ENCODE measurements around the gene FOXI2. TPM values are rescaled to one million over a fixed set of nuclear protein-coding genes. Genes with fewer than 3 reads are reported as not detected.

FOXI2 gene
- total RNA-seq: not detected
- long read RNA-seq: 0 reads

DNA sequence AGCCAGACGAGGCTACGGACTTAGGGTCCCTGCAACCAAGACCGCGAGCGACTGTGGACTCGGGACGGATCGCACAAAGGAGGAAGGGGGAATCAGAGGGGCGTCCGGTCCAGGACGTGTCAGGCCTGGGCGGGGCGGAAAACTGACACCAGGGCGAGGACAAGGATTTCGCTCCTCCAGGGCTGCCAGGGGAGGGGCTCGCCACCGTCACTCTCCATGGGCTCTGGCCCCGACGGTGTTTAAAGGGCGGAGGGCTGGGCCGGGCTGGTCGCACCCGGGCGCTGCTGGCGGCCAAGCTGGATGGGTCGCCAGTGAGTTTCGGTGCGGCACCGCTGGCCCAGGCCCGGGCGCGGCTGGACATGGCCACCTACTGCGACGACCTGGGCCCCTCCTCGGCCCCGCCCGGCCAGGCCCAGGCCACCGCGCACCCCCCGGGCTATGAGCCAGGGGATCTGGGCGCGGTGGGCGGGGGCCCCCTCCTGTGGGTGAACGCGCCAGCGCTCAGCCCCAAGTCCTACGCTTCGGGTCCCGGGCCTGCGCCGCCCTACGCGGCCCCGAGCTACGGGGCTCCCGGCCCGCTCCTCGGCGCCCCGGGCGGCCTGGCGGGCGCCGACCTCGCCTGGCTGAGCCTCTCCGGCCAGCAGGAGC lies at the start of gene FOXI2:
TSS of gene FOXI2 (plus strand) at position 271 of the 648 bp plus-strand sequence. CDS start at position 360, 89 bp downstream.
- DNase-seq (ENCODE audit: low spot score): no peak

DNA sequence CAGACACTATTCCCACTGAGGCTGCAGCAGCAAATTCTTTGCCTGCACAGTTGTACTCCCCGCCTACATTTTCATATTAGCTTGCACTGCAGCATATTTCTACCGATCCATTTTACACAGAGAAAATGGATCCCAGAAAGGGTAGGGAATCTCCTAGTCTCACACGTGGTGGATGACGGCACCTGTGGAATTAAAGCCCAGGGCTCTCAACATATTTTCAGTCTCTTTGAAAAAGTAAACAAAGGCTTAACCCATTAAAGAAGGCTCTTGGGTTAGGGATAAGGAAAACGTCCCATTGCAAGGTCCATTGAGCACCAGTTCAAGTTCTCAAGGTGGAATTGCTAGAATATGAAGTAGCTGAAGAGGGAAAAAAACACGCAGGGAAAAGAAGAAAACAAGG lies 49.4 kb upstream of the FOXI2 start:
- no peak for DNase-seq (ENCODE audit: low spot score)

DNA sequence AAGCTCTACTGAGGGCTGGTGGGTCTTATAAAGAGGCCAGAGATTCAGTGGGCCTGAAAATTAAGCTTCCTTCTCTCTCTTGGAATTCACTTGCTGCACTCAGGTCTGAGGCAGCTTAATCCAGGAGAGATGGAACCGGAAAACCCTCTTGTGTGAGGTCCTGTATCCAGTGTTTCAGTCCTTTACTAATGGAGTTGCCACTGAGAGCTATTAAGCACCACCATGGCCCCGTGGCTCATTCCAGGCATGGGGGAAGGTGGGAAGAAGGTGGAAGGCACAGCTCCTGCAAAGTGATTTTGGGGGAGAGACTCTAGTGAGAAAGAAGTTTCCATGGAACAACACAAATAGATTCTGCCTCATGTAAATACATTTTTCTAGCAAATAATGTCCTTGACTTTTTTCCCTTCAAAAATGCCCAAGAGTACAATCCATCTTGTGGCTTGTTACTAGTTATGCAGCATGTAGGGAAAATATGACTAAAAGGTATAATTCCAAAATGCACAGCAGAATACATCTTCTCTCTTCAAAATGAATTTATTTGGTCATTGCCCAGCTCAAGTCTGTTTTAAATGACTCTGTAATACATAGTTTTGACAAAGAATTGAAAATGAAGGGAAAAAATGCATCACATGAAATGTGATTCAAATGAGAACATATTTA lies 46.7 kb upstream of the FOXI2 start:
- no peak for DNase-seq (ENCODE audit: low spot score)

DNA sequence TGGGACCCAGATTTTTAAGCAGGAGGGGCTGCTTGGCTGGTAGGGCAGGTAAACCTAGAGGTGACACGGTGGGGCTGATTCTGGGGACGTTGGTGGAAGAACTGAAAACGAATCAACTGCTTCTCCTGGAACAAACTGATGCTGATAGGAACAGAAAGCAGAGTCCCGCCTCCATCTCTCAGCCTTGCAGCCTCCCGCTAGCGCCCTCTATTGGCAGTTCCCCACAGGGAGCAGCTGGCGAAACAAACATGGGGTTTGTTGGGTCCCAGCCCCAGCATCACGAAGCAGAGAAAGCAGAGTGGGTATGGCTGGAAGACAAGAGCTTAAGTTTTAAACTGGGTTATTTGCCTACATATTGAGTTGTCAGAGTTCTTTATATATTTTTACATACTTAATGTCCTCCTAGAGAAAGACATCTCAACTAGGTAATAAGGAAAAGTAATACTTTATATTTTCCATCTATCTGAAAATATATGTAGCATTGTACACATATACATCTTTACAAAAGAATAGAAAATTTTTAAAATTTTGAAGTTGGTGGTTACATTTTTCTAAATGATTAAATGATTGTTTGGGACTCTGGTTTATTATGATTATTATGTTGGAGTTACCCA lies 42.3 kb upstream of the FOXI2 start:
- DNase-seq (ENCODE audit: low spot score): no peak

DNA sequence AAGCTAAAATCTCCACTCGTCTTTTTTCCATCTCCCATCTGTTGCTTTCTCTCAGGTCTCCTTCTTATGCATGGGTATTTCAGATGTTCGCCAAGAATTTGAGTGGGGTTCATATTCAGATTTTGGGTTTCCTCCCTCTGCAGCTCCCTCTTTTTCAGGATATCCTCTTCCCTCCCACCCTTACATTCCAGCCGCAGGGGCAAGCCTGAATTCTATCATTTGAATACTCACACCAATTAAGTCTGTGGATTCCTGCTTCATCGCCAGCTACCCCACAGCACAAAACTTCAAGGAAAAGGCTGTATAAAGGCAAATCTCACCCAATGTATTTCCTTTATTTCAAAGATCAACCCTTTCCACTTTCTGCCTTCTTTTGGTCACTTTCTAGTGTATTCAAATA lies 41.6 kb upstream of the FOXI2 start:
- DNase-seq (ENCODE audit: low spot score): no peak

DNA sequence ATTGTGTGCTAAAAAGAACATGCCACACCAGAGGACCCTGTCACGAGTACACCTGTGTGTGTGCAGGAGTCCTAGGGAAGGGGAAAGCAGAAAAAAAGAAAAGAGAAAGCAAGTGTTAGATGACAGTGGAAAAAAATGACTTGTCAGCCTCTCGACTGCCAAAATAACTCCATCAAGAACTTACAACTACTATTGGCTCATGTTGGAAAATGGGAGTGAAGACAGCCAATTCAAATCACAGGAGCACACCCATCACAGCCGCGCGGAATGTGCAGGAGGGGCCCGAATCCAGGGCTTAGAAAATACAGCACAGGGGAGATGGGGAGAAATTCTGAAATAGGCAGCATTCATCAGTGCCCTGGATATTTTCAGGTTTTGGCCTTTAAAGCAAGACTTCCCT lies 38.1 kb upstream of the FOXI2 start:
- DNase-seq (ENCODE audit: low spot score): no peak

DNA sequence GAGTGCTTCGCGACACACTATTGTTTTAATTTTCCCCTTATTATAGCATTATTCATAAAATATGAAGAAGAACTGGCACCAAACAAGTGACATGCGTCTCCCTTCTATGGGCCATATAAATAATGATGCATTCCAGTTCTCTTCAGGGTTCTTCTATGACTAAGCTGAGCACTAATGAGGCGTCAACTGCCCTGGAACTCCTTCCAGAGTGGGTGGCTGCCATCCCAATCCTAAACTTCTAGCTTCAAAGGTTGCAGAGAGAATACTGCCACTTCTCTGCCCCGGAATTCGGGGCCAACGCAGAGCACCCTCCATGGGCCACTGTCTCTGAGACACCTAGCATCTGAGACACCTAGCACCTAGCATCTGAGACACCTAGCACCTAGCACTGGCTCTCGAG lies 37.7 kb upstream of the FOXI2 start:
- DNase-seq (ENCODE audit: low spot score): no peak

DNA sequence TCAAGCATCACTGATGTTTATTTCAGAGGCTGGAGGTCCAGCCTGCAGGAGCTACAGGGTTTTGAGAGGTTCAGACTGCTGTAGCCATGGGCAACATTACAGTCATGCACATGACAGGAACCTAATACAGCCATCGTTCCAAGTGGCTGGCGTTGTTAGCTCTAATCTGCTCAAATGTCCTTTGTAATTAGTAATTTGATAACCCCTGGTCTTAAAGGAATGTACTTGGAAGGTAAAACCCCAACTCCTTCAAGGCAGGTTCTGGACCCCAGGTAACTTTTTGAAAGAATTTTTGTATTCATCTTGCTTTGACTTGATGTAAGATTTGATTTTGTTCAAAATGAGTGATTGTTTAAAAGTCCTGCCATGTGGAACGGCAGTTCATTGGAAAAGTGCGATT lies 34.7 kb upstream of the FOXI2 start:
- DNase-seq (ENCODE audit: low spot score): no peak

DNA sequence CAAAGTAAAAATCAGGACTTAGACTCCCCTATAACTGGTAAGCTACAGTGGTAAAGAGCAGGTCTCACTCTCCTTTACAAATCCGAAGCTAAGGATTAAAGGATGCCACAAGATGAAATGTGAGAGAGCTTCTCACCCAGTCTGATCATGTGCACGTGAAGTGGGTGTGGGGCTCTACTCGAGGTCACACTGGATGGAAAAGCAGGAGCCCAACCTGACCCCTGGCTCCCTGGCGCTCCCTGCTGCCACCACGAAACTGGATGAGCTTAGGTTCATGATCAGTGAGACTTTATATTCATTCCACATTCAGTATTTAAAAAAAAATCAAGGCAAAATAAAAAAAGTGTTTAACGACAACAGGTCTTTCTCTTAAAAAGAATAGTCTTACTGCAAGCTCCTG lies 21.7 kb upstream of the FOXI2 start:
- no peak for DNase-seq (ENCODE audit: low spot score)

DNA sequence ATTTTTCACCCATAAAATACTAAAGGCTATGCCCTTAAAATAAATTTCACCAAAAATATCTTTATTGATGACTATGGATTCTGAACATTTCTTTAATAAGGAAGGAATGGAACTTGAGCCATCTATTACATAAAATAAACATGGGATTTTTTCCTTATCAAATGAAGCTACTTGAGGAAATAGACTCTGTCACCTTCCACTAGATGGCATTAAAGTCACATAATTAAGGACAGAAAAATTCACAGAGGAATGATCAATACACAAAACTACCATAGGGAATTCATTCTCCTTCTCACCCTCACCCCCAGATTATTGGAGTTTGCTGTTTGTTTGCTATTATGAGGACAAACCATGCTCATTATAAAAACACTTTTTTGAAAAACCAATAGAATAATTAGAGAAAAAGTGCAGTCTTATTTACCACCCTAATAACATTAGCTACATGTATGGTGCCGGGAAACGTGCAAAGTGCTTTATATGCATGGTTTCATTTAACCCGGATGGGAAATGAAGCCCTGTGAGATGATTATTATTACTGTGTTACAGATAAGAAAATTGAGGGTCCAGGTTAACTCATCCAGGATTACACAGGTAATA lies 21.1 kb upstream of the FOXI2 start:
- DNase-seq (ENCODE audit: low spot score): no peak

DNA sequence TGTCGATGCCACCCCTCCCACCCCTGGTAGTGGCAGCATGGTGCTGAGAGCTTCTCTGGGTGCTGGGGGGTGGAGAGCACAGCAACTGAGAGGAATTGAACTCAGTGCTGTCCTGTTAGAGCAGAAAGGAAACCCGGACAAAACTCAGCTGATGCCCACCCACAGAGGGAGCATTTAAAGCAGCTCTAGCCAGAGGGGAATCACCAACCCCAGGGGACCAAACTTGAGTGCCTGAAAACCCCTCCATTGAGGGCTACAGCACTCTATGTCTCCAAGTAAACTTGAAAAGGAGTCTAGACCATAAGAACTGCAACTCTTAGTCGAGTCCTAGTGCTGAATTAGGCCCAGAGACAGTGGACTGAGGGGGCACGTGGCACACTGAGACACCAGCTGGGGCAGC lies 16.8 kb upstream of the FOXI2 start:
- no peak for DNase-seq (ENCODE audit: low spot score)

DNA sequence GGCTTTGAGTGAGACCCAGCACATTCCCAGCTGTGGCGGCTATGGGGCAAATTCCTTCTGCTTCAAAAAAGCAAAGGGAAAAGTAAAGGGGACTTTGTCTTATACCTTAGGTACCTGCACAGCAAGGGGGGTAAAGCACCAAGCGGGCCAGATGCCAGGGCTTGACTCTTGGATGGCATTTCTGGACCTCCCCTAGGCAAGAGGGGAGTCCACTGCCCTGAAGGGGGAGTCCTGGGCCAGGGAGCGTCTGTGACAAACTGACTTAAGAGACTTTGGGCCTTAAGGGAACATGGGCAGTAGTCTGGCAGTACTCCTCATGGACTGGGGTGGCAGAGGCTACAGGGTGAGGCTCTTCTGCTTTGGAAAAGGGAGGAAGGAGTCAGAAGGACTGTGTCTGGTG lies 16.1 kb upstream of the FOXI2 start:
- DNase-seq (ENCODE audit: low spot score): no peak

DNA sequence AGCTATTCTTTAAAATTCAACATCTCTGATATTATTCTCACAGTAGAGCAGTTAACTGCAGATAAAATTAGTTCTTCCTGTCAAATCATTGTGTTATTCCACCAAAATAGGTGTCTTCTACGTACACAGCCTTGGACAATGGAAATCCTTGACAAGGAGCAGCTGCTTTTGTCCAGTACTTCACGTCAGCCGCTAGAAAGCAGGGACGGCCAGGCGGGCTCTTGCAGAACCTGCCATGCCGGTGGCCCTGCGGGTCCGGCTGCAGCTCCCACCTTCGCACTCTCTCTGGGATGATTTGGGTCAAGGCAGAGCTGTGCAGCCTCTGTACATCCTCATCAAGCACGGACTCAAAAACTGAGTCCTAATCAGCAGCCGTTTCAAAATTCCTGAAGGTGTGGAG lies 2.2 kb upstream of the FOXI2 start:
- DNase-seq (ENCODE audit: low spot score): no peak

DNA sequence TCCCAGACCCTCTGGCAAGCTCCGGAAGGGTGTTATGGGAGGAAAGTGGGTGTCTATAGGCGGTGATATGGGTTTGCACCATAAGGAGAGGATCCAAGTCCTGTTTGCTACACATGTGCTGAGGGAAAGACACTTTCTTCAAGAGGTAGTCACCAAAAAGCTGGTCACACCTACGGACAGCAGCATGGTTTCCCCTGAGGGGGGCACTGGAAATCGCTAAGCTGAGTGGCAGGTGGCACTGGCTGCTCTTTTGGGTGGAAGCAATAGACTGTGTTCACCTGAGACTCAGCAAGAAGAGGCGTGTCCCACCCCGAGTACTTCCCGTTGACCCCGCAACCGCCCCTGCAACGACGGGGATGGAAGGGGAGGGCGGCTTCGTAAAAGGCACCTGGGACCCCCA lies 1.8 kb upstream of the FOXI2 start:
- no peak for DNase-seq (ENCODE audit: low spot score)

DNA sequence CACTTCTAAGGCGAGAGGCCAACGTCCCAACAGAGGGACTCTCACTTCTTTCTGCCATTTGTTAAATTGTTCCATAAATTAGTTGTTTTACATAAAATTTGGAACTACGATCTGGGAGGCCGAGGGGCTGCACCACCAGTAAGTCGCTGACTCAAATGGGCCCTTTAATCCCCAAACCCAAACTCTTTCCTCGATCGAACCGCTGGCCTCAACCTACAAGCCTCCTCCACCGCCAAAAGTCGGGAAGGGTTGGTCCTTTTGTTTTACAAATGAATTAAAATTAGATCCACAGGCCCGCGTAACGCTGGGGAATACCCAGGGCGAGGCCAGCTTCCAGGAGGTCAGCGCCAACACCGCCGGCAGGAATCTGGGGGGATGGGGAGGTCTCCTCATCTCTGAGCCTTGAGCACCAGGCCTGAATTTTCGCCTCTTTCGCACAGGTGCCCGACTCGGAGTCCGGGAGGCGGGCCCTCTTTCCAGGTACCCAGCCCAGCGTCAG lies 1.2 kb upstream of the FOXI2 start:
- no peak for DNase-seq (ENCODE audit: low spot score)

DNA sequence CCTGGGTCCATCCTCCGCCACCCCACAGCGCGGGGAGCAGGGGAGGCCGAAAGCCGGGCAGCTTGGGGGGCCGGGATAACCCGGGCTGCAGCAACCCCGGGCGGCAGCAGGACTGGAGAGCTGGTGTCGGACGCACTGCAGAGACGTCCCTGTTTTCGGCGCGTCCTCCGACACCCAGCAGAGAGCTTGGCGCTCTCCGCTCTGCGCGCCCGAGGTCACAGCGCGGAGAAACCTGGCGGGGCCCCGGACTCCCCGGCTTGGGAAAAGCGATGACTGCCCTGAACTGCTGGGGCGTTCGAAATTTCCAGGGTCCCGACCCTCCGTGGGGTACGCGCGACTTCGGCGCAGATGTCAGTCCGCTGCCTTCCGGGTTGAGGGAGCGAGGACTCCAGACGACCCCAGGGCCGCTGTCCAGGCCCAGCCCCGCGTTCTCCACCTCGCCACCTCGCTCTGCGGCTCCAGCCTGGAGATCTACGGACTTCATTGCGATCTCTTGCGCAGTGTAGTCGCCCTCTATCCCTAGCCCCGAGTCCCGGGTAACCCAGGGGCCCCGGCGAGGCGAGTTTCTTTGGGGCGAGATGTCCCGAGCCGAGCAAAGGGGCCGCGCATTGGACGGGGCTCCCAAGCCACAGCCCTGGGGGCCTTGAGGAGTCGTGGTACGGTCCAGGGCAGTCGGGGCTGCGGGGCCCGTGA lies 617 bp upstream of the FOXI2 start:
- no peak for DNase-seq (ENCODE audit: low spot score)

DNA sequence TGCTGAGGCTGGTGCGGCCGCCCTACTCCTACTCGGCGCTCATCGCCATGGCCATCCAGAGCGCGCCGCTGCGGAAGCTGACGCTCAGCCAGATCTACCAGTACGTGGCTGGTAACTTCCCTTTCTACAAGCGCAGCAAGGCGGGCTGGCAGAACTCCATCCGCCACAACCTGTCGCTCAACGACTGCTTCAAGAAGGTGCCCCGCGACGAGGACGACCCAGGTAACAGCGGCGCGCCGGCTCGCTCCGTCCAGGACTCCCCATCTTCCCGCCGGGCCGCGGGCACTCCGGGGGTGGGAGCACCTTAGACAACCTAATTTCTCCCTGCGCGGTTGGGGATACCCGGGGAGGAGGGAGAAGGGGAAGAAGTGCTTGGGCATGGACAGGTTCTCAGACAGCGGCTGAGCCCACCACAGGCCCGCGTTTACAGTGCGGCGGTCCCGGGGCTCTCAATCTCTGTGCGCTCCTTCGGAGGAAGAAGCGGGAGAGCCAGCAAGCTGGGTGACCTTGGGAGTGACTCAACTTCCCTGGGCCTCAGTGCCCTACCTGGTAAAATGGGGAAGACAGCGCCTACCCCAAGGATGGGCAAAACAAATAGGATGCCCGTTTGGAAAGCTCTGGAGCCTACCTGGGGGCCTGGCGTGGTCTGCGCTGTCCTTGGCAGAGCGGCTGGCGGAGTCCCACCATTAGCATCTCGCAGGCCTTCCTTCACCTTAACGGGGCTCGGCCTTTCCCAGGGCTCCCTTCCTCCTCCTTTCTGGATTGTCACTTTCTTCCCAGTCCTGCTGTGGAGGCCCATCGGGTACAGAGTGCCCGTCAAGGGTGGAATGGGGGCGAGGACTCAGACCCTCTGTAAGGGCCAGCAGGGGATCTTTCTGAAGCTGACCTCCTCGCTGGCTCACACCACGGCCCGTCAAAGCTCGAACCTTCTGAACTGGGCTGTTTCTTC lies 852 bp downstream of the FOXI2 start:
- DNase-seq (ENCODE audit: low spot score): no peak

DNA sequence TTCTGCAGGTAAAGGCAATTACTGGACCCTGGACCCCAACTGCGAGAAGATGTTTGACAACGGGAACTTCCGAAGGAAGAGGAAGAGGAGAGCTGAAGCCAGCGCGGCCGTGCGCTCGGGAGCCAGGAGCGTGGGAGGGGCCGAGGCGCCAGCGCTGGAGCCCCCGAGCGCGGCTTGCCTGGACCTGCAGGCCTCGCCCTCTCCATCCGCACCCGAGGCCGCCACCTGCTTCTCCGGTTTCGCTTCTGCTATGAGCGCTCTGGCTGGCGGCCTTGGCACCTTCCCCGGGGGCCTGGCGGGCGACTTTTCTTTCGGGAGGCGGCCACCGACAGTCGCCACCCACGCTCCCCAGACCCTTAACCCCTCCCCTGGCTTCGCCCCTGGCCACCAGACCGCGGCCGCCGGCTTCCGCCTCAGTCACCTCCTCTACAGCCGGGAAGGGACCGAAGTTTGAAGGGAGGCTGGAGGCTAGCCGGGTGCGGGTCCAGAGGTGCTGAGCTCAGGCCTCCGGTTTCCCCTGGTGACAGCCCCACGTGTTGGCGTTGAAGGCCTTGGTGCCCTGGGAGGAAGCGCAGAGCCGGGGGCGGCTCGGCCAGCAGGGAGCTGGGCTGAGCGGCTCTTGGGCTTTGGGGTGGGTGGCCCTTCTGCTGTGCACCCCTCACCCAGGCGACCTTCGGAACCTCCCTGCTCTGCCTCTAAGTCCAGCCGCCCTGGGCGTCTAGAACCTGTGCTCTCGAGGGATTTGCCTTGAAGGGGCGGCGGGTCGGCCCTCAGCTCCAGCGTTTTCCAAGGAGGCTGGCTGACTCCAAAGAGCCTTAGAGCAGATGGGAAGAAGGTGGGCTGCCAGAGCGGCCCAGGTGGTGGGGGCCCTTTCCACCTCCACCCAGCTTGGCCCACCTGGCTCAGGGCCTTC lies 1.8 kb downstream of the FOXI2 start:
- DNase-seq (ENCODE audit: low spot score): no peak

DNA sequence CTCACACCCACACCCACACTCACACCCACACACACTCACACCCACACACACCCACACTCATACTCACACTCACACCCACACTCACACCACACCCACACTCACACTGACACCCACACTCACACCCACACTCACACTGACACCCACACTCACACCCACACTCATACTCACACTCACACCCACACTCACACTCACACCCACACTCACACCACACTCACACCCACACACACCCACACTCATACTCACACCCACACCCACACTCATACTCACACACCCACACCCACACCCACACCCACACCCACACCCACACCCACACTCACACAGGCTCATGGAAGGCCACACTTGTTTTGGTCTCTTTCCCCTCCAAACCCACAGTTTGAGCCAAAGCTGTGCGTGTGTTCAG lies 2.9 kb downstream of the FOXI2 start:
- no peak for DNase-seq (ENCODE audit: low spot score)
